Kidney tubule cell (primary cell): ENCODE data around the gene FARS2.

Experiments used
- DNase-seq: peaks from one replicate; pipeline ENCODE4 v3.0.0-alpha.2; 2018; ENCODE audit warnings: low spot score

FARS2 gene

DNA sequence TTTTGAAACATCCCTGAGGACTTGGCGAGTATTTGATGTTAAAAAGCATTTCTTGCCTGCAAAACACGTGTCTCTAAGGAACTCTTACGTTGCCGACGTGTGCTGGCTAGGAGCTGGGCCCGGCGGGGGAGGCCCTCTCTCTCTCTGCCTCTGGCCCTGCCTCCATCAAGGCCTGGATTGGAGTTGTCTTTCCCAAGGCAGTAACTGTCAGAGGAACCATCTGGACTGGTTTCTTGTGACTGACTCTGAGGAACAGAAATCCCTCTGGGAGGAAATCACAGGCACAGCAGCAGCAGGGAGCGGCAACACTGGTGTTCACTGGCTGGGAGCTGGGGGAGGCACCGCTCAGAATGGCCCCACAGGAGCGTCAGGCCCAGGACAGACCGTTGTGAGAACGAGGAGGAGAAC lies 501.3 kb downstream of the FARS2 start:
- no peak for DNase-seq

DNA sequence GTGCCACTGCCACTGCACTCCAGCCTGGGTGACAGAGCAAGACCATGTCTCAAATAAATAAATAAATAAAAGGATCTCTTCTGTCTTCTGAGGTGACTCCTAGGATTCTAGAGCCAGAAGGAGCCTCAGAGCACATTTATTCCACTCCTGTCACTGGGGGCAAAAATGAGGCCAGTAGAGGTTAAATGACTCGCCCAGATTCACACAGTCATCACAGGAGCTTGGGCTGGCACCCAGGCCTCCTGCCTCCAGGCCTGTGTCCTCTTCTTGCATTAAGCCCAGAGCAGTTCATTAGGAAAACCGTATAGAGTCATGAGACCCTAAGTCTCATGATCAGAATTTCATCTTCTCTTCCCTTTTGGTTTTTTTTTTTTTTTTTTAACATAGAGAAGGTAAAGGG lies 502.1 kb downstream of the FARS2 start:
- DNase-seq = peak; percentile 47

DNA sequence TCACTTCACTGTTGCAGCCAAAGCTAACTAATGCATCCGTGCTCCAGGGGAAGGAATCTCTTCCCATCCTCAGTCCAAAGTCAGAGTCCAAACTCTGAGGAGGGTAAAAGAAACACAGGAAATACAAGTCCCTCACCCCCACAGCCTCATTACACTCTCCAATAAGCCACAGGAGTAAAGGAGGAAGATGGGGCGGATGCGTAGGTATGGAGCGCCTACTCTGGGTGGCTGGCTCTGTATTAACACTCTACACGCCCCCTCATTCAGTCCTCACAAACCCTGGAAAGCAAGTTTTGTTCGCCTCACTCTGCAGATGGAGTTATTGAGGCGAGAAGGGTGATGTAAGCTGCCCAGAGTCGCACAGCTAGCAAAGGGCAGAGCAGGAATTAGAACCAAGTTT lies 502.6 kb downstream of the FARS2 start:
- peak; percentile 57 for DNase-seq

DNA sequence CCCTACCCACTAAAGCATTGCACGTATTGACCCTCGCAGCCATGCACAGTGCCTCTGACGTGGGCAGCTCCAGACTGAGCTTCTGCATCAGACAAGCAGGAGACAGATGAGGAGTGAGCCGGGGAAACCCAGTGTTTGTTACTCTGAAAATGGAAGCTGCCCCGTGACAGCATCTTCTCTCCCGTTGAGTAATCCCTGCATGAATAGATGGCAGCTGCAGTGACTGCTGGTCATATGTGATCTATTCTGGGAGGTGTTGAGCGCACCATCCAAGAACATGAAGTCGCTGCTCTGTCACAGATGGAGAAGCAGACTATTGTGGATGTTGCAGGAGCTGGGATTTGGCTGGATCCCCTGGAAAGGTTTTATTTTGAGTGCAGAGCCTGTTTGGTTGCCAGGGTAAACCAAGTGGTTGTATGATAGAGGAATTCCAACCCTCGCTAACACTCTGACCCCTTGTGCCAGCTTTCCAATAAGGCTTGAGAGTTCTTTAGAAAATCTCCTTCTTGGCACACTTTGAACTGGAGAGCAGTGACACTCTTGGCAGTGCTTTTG lies 503.2 kb downstream of the FARS2 start:
- peak; percentile 33 for DNase-seq

DNA sequence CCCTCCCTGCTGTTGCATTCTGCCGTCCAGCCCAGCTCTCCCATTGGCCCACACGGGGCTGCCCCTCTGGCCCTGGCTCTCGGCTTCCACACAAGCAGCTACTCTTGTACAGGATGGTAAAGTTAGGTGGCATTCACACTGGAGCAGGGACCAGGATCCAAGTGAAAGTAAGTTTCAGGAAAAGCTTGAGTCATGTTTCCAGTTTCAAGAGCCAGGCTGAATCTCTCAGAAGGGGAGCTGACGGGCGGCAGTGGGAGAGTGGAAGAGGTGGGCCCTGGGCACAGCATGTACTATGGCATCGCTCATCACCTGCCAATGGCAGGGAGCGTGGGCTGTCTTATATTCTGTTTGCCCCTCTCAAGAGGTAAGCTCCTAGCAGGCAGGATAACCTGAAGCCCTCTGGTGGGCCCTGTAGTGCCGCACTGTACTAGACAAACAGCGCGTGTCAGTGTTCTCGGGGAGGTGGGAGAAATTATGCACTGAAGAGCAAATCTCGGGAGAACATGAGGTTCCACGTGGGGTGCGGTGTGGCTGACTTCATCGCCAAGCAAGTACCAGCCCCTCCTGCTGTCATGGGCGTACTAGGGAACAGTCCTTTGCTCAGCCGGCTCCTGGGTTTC lies 503.9 kb downstream of the FARS2 start:
- DNase-seq = no peak

DNA sequence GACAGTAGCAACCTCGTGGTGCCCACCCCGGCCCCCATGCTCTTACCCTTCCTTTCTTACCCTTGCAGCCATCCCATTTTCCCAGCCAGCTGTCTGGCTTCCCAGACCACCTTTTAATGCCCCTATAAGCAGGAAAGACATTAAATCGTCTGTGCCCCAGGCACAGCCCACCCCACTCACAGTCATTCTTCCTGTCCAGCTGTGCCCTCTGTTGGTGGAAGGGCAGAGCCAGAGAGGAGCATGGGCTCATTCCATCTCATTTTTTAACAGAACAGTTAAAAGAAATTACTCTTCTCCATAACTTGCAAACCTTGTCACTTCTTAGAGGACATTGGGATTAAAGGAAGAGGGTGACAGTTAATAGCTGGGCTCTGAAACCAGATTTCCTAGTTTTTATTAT lies 504.9 kb downstream of the FARS2 start:
- DNase-seq = no peak

DNA sequence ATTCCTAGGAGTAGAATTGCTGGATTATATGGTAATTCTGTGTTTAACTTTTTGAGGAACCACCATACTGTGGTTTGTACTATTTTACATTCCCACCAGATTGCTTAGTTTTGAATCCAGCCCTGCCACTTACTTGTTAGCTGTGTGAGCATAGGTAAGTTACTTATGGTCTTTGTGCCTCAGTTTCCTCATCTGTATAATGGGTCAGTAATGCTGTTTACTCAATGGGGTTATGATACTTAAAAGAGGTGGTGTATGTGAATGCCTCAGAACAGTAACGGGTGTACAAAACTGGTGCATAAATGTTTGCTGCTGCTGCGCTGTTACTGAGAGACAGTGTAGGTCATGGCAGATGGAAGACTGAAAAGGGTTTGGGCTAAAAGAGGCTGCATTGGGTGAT lies 506.2 kb downstream of the FARS2 start:
- DNase-seq = no peak

DNA sequence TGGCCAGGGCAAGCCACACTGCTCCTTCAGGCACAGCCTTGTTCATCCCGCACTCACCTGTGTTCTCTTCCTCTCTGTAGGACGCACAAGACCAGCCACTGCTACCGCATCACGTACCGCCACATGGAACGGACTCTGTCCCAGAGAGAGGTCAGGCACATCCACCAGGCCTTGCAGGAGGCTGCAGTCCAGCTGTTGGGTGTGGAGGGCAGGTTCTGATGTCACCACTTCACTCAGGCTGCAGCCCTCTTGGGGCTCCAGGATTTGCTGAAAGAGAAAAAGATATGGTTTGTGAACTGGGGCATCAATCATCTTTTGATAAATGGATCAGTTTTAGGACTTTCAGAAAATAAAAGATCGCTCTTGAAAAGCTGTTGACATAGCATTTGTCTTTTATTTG lies 509.9 kb downstream of the FARS2 start:
- DNase-seq = no peak

DNA sequence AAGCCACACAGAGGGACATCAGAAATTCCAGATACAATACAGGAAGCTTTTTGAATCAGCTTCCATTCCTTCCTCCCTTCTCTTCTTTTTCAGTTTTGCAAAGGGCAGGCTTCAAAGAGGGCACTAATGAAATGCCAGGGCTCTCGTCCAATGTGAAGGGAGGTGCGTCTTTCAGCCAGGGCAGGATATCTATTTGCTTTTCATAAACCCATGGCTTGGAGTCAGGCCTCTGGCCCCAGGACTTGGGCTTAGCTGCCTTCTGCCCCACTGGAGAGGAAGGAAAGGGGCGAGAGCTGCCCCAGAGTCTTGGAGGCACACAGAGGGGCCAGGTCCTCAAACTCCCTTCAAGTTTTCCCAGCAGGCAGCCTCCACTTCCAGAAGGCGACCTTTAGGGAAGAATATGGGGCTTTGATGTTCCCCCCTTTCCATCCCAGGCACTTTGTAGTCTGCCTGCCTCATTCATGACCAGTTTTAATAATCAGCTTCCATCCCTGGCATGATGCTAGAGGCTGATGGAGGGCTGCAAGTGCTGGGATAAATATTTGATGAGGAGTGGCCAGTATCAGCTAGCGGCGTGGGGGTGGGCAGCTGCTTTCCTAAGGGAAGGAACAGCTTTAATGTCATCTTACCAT lies 510.6 kb downstream of the FARS2 start:
- DNase-seq = no peak

GRCh38 chr6:5772408-5773120 lies 511.3 kb downstream of the FARS2 start:
- no peak for DNase-seq

DNA sequence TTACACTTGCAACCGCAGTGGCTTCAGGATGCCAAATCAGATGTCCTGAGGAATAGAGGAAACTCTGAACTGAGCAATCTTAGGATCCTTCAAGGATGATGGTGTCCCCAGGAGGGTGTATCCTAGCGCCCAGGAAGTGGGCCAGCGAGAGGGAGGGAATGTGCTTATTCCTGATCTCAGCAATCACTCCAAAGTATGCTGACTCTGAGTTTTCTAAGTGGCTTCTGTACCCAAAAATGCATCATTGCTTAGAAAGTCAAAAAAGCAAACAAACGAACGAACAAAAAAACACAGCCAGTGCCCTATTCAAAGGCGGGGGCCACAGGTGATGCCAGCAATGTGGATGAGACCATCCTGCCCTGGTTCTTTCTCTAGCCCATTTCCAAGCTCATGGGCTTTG lies 514.8 kb downstream of the FARS2 start:
- DNase-seq = no peak

DNA sequence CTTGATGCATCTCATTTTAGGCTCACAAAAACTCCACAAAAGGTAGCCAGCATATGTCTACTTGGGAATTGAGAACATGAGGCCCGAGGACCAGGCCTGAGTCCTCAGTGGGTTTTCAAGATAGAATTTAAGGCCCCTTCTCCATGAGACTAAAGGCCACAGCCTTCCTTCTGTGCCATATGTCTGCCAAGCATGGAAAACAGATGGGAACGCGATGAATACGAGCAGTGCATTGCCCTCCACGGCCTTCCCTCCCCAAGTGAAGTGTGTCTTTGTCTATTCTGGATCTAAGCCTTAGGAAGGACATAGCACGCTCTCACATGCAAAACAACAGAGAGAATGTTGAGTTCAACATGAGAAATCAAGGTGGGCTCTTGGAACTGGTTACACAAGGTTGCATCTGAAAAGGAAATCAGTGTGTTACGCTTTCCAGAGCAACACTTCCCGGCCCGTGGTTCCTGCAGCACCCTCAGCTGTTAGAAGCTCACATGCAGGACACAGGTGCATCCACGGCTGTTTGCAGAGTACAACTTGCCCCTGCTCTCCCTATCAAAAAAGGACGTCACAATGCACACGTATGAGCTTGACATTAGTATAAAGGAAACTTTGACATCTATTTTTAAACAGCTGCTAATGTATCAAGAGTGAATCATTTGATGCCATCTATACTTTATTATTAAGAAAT lies 515.5 kb downstream of the FARS2 start:
- DNase-seq = no peak

- DNase-seq = no peak
Measured at GRCh38 chr6:5778317-5778857, 517.1 kb downstream of the FARS2 start.

DNA sequence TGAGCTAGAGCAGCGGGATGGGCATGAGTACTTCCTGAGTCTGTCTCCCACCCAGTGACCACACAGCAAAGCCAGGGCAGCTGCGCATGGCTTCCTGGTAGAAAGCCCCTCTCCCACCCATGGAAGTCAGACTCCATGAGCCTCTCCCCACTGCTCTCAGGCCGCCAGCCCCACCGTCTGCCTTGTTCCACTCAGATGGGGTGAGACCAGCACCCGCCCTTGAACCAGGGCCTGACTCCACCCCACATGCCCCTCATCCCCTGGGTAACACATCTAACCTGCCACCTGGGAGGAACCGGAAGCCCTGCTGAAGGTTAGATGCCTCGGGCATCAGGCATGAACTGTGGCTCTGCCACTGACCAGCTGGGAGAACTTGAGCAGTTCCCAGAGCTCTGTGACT lies 517.6 kb downstream of the FARS2 start:
- no peak for DNase-seq

DNA sequence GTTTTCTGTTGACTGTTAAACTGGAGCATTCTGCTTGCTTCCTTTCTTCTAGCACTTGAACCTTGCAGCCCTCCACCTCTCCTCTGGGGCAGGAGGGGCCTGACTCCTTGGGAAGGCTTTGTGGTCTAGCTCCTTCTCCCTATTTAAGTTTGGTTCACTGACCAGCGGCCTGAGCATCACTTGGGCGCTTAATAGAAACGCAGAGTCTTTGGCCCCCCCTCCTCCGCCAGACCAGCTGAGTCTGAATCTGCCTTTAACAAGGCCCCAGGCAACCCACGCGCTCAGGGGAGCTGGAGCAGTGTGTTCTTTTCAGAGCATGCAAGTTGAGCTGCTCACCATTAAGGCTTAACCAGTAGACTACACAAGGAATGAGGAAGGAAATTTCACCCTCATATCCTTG lies 519.7 kb downstream of the FARS2 start:
- DNase-seq = no peak

DNA sequence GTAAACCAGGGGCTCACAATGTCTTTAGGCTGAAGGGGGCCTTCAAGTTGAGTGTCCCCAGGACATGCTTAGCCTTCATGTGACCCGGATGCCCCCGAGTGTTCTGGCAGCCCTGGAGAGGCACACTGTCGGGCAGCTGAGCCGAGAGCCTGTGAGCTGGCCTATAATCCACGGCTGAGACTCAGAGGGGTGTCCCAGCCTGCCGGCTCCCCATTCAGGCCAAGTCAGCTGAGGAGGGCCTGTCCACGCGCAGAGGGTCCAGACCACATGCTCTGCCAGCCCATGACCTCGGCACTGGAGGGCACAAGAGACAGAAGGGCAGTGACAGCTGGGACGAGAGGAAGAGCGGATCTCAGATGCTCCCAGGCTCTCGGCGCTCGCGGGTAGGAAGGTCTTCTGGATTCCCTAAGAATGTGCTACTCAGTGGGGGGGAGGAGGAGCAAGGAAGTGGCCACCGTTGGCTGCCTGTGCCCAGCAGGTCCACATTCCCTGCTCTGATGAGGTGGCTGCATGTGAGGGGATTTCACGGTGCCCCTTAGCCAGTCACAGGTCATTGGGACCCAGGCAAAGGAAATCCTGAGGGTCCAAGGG lies 520.7 kb downstream of the FARS2 start:
- no peak for DNase-seq

DNA sequence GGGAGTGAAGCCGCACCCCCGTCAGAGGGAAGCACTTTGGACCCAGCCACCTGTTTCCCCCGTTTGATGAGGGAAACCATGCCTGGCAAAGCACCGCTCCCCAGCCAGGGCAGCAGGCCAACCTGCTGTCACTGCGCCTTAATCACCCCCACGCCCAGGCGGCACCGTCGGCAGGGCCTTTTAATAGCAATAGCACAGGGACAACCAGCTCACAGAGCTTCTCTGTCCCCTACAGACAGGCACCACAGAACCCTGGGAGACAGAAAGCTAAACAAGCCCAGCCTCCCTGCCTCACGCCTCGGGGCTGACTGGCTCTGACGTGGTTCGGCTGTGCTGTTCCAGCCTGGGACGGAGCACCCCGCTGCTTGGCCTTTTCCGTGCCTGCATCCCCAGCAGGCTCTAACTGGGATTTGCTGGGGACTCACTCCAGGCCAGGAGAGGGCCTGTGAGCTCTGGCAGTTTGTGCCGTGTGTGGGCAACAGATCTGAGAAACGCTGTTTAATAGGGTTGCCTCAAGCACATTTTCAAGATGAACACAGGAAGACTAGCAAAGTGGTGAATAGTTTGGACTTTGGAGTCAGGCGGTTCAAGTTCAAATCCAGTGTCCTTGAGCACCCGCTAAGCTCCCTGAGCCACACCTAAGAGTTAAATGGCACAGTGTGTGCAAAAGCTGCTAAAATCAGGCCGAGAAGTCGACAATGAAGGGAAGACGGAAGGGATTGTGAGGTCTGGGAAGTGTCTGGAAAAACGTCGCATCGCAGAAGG lies 521.7 kb downstream of the FARS2 start:
- DNase-seq = no peak

DNA sequence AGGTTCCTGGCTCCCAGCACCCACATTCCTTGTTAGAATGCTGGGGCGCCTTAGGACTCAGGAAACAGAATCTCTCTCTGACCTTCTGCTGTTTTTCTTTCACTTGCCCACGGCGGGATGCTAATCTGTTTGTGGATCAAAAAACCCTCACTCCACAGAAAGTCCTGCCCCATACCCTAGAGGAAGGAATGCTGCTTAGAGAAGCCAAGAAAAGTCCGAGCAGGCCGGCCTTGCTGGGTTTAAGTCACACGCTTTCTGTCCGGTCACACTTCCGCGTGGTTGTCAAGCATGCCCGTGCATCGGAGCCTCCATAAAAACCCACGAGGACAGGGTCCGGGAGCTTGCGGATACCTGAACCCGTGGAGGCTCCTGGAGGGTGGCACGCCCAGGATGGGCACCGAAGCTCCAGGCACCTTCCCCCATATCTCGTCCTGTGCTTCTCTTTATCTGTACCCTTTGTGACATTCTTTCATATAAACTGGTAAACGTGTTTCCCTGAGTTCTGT lies 522.3 kb downstream of the FARS2 start:
- DNase-seq = no peak

DNA sequence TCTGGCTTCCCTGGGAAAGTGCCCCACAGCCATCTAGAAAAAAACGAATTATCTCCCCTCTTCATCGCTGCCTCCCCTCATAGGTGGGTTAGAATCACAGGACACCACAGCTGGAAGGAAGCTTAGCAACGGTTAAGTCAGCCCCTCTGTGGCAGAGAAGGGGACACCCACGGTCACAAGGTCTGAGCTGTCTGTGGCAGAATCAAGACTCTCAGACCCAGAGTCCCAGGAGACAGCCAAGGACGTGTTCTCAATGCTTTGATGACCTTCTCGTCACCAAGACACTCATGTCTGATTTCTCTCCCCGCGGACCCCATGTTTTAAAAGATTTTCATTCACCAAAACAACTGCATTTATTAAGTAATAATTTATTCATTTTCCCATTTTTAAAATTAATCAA lies 523.9 kb downstream of the FARS2 start:
- DNase-seq = no peak

GRCh38 chr6:5786321-5786968 lies 525.1 kb downstream of the FARS2 start:
- no peak for DNase-seq
